Fibroblast of skin of scalp (primary cell): ENCODE results near the gene MGAT1.
A peak's percentile ranks its signal among the peaks of the same experiment; 100 is the strongest.
"Not testable (repeated sequence)": the region's sequence is repeated elsewhere in the genome, so short reads cannot be mapped to it uniquely, and the experiment has no call there.

Source experiments
- DNase-seq: peaks from one replicate; pipeline ENCODE4 v3.0.0-alpha.2; 2013

Gene MGAT1

DNA sequence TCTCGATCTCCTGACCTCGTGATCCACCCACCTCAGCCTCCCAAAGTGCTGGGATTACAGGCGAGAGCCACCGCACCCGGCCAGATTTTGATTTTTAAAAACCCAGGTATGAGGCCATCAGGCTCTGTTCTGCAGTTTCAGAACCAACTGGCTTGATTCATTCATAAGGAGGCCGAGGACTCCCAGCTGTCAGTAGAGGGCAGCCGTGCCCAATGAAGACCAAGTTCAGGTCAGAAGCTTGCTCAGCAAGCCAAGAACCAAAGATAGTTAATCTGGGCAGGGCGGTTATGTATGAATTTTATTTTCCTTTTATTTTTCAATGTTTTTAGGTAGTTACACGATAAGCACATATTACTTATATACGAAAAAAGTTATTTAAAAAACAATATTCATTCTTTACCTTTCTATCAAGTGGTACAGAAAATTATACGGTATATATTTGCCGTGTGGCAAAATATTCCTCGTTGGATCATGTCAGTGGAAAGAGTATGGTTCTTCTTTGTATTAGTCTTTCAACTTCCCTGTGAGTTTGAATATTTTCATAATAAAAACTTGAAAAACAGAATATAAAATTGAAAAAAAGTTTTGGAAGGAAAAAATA is 18.0 kb downstream of the MGAT1 start:
- peak; percentile 86 for DNase-seq

DNA sequence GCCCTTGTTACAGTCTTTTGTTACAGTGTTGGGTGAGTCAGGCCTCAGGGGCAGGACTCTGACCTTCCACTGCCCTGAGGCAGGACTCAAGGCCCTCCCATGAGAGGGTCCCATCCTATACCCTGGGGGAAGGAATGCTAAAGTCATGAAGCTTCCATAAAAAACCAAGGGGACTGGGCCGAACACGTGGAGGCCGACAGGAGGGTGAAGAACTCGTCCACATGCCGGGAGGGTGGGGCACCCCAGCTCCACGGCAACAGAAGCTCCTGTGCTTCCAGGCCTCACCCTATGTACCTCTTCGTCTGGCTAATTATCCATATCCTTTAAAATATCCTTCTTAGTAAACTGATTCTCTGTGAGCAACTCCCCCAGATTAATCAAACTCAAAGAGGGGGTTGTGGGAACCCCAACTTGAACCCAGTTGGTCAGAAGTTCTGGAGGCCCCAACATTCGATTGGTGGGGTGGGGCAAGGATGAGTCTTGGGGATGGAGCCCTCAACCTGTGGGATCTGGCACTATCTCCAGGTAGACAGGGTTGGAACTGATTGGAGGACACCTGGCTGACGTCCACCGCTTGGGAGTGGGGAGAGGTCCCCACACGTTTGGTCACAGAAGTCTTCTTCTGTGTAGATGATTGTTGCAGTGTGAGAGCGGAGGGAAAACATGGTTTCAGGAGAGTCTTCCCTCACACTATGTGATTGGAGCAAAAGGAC is 19.1 kb downstream of the MGAT1 start:
- no peak for DNase-seq

DNA sequence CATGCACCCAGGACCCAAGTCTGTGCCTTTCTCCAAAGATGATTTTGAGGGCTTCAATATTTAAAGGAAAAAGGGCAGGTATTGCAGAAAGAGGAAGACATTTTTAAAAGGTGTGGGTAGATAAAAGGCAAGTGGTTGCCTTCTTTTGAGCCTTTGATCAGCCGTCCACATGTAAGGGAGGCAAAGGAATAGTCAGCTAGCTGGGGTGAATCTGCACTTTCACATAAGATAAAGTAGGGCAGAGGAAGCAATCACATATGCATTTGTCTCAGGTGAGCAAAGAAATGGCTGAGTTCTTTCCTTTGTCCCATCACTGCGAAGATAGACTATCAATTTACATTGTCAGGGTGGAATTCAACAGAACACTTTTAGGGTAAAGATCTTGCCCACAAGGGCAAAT is 19.9 kb downstream of the MGAT1 start:
- no peak for DNase-seq

DNA sequence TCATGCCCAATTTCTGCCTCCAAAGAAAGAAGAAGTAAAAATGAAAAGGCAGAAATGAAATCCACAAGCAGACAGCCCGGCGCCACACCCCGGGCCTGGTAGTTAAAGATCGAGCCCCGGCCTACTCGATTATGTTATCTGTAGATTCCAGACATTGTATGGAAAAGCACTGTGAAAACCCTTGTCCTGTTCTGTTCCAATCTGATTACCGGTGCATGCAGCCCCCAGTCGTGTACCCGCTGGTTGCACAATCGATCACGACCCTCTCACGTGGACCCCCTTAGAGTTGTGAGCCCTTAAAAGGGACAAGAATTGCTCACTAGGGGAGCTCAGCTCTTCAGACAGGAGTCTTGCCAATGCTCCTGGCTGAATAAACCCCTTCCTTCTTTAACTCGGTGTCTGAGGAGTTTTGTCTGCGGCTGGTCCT is 20.7 kb downstream of the MGAT1 start:
- not testable (repeated sequence) for DNase-seq

DNA sequence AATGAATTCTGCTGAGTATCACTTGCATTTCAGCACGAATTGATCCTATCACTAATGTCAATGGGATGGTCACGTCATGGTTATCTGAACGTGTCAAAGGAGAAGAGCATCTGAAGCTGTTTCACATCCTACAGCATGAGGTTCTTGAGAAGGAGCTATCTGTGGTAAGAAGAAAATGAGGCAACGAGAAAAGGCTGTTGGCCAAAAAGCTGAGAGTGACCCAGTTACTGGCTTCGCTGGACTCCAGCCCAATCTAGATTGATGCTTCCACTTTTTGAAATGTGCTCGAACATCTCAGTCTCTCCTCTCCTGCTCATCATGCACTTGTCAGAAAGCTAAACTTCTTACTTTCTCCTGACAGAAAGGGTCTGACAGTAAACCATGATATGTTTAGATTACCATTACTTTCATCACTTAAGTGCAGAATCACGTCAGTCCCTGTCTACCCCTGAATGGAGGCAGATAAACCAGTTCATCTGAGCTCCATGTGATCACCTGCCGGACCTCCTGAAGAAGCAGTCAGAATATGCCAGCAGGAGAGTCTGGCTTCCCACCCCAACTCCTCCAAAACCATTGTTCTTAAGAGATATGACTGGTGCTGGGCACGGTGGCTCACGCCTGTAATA is 22.5 kb downstream of the MGAT1 start:
- DNase-seq: no peak

DNA sequence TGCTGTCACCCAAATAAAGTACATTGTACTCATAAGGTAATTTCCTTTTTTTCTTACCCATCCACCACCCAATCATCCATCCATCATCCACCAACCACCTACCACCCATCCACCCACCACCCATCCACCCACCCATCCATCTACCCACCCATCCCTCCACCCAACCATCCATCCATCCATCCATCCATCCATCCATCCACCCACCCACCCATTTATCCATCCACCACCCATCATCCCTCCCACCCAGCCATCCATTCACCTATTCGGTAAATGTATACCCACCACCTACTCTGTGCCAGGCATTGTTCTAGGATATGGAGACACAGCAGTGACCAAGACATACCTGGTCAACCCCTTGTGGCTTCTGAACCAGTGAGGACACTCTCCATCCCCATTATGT is 25.1 kb downstream of the MGAT1 start:
- DNase-seq: no peak

DNA sequence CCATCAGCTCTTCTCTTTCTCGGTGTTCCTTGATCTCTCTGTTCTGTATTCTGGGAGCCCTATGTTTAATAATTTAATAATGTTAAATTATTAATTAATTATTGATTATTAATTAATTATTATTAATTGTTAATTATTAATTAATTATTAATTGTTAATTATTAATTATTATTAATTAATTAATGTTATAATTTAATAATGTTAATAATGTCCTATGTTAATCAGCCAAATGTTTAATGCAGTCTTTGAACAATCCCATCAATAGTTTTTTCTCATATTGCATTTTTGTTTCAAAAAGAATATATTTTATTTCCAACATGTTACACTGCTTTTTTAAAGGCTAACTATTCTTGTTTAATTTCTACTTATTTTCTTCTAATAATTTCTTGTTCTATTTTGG is 26.2 kb downstream of the MGAT1 start:
- DNase-seq: no peak

DNA sequence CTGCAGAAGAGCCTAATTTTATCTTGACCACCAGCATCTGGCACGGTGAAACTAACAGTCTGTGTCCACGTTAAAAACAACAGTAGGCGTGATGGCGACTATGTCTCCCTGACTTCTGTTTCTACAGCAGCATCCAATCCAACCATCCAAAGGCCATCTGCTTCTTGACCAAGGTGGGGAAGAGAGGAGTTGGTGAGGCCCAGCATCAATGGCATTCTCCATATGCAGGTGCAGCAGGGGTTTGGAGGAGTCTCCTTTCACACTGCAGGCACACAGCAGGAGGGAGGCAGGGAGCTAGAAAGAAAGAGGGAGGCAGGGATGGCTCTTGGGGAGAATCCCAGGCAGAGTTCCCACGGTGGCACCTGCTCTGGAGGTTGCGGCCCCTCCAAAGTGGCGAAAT is 27.0 kb downstream of the MGAT1 start:
- DNase-seq: no peak

DNA sequence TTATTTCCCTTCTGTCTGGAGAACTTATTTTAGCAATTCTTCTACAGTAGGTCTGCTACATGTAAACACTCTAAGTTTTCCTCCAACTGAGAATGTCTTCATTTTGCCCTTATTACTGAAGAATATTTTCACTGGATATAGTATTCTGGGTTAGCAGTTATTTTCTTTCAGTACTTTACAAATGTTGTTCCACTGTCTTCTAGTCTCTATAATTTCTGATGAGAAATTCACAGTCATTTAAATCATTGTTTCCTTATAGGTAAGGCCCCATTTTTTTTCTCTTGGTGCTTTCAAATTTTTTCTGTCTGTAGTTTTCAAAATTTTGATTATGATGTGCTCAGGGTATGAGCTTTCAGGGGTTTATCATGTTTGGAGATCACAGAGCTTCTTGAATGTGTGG is 30.8 kb downstream of the MGAT1 start:
- DNase-seq: no peak

DNA sequence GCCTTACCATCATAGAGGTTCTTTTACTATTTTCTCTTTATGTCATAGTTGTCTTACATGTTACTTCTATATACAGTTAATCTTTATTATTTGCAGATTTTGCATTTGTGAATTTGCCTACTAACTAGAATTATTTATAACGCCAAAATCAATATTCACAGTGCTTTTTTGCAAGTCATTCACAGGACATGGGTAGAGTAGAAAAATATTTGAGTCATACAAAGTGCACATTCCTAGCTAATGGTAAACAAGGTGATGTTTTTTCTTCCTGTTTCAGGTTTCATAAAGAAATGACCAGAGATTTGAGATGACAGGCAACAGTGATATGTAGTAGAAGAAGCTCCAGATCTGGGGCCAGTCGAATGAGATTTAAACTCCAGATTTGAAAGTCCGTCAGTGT is 32.8 kb downstream of the MGAT1 start:
- DNase-seq: no peak

DNA sequence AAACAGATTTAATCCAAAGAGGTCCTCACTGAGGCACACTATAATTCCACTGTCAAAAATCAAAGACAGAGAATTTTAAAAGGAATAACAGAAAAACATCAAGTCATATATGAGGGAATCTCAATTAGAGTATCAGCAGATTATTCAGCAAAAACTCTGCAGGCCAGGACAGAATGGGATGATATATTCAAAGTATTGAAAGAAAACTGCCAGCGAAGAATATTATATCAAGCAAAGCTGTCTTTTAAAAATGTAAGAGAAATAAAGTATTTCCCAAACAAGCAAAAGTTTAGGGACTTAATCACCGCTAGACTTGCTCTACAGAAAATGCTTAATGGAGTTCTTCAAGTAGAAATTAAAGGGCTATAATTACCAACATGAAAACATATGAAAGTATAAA is 47.0 kb downstream of the MGAT1 start:
- DNase-seq: no peak

DNA sequence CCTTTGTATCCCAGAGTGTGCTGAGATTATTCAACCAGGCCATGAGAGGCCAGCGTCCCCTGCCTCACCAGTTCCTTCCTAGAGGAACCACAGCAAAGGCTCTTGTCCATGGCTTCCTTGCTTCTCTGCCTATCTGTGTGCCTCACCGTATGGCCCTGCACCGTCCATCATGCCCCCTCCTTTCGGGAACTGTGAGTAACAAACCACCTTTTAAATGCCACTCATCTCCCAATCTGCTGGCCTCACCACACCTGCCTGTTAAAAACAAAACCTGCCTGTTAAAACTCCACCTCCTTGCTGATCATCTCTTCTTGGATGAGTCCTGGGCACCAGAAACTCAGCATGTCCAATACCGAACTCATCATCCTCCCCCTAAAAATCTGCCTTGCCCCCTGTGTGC is 58.4 kb downstream of the MGAT1 start:
- DNase-seq: no peak

DNA sequence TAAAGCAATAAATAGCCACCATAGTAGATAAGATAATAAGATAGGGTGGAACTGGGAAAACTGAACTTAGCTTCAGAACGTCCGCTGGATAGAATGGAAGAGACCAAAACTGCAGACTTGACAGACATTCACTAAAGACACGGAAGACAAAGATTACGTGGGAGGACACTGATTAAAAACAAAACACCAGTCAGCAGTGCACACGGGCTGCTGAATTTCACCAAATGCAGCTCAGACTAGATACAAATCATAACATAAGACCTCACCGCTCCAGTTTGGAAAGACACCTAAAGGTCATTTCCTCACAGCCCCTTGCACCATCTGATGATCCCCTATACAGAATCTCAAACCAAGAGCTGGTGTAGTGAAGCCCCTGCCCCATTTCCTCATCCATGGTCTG is 59.9 kb downstream of the MGAT1 start:
- no peak for DNase-seq

DNA sequence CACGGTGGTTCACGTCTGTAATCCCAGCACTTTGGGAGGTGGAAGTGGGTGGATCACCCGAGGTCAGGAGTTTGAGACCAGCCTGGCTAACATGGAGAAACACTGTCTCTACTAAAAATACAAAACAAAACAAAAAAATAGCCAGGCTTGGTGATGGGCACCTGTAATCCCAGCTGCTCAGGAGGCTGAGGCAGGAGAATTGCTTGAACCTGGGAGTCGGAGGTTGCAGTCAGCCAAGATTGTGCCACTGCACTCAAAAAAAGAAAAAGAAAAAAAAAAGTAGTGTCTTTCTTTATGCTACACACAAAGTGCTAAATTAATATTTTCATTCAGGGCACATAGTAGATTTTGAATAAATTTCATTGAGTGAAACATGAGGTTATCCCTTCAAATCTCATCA is 61.7 kb downstream of the MGAT1 start:
- not testable (repeated sequence) for DNase-seq

DNA sequence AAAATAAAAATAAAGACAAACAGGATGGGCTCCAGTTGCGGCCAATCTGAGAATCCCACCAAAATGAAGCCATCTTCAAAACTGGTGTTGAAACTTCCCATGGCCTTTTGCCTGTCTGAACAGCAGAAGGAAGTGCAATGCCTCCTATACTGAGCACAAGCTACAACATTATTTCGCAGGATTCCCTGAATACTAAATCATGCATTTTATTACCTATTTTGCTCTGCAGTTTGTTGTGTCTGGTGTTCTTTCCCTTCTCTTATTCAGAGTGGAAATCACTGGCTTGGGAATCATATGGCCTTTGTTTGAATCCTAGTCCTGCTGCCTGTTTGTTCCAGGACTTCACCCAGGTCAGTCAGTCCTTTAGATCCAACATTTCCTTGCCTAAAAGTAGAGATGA is 62.6 kb downstream of the MGAT1 start, which contains the start of gene OR2Y1:
Gene OR2Y1, minus strand, starts transcription at position 101 of the 400 bp plus-strand sequence. Its CDS starts 0 bp downstream, at position 101.
- no peak for DNase-seq

DNA sequence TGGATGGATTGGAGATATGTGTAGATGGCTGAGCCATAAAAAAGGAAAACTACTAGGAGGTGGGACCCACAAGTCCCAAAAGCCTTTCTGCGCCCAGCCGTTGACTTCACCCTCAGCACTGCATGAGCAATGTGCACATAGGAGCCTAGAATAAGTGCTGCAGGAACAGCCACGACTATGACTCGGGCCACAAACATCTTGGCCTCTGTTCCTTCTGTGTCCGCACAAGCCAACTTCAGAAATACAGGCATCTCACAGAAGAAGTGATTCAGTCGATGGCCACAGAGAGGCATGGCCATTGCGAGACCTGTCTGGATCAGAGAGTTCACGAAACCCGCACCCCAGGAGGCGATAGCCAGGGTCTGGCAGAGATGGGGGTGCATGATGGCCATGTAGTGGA is 63.3 kb downstream of the MGAT1 start:
- DNase-seq: no peak

DNA sequence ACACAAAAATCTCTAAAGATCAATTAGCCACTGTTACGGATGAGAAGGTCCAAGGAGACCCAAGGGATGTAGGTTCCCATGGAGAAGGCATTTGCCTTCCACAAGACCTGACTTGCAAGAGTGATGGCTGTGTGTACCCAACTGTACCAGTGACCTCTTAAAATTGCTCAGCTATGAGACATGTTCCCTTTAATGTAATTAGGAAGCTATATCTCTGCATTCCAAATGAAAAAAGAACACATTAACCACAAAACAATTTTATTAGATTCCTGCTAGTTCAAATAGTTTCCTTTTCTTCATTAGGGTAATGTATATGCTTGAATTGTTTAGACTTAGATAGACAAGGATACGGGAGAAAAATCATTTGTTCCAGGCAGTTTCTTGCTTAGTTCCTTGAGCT is 66.1 kb downstream of the MGAT1 start:
- no peak for DNase-seq
